Tibial nerve (tissue), 4 donors: ENCODE measurements around the gene TECPR1. TPM values are rescaled to one million over a fixed set of nuclear protein-coding genes. Genes with fewer than 3 reads are reported as not detected.

ENCODE experiments used
- DNase-seq, 2 donors: peaks; one replicate each; pipeline ENCODE4 v3.0.0-alpha.2; 2019; ENCODE audit warnings: low spot score in 2 of 2
- H3K27ac ChIP-seq, 4 donors: fragments of 200-600 bp; sonication (generic) in 3 of 4; one replicate each; pipeline ENCODE4 v1.5.1; 2017 to 2019; ENCODE audit warnings: mild to moderate bottlenecking in 1 of 4
- H3K27me3 ChIP-seq, 2 donors: fragments of 200-600 bp; sonication (generic) in 1 of 2; one replicate each; pipeline versions ENCODE4 v1.5.1 to v1.6.0; 2017 to 2019
- H3K36me3 ChIP-seq, 3 donors: fragments of 200-600 bp; sonication (generic); one replicate each; pipeline ENCODE4 v1.5.1; 2018 to 2019
- H3K4me1 ChIP-seq, 4 donors: fragments of 200-600 bp; sonication (generic) in 3 of 4; one replicate each; pipeline ENCODE4 v1.5.1; 2017 to 2019
- H3K4me3 ChIP-seq, 4 donors: fragments of 200-600 bp; sonication (generic) in 3 of 4; one replicate each; pipeline ENCODE4 v1.5.1; 2017 to 2019; ENCODE audit warnings: mild to moderate bottlenecking in 1 of 4, moderate library complexity in 1 of 4
- H3K9me3 ChIP-seq, 4 donors: fragments of 200-600 bp; sonication (generic) in 3 of 4; one replicate each; pipeline ENCODE4 v1.5.1; 2017 to 2019
- EP300 ChIP-seq, 2 donors: sonication (generic); formaldehyde crosslinking; IDR thresholded peaks; one replicate each; pipeline ENCODE4 v1.6.1; 2017; ENCODE audit warnings: antibody characterized with exemption in 2 of 2, mild to moderate bottlenecking in 1 of 2
- POLR2A ChIP-seq, 2 donors: fragments of 450-650 bp; IDR thresholded peaks; one replicate each; pipeline ENCODE4 v1.6.1; 2017; ENCODE audit warnings: antibody characterized with exemption in 2 of 2, mild to moderate bottlenecking in 2 of 2, moderate library complexity in 2 of 2
- WGBS, 2 donors: methylation state at CpG; one replicate each; pipeline ENCODE4 v1.1.5; 2018; 5-methylcytosine and 5-hydroxymethylcytosine counted together
- total RNA-seq, 4 donors: library from RNA; depleted of rRNA; stranded (reverse); fragments of >200 nt; gene quantifications; one replicate each; pipeline ENCODE4 v1.1.0, GENCODE V29; 2016
- TF ChIP-seq, protein P1 (sequence below), 5 experiments: fragments of 200-600 bp in 3 of 5; fragments of 450-650 bp in 2 of 5; sonication (generic) in 3 of 5; IDR thresholded peaks; one replicate each; pipeline ENCODE4 v1.5.1; 2016 to 2019; ENCODE audit warnings: antibody characterized with exemption in 5 of 5, mild to moderate bottlenecking in 3 of 5, moderate library complexity in 2 of 5

Gene TECPR1
- total RNA-seq, 4 donors from 2014 or later, result 30.8 to 72.6 (median 41.2) TPM

DNA sequence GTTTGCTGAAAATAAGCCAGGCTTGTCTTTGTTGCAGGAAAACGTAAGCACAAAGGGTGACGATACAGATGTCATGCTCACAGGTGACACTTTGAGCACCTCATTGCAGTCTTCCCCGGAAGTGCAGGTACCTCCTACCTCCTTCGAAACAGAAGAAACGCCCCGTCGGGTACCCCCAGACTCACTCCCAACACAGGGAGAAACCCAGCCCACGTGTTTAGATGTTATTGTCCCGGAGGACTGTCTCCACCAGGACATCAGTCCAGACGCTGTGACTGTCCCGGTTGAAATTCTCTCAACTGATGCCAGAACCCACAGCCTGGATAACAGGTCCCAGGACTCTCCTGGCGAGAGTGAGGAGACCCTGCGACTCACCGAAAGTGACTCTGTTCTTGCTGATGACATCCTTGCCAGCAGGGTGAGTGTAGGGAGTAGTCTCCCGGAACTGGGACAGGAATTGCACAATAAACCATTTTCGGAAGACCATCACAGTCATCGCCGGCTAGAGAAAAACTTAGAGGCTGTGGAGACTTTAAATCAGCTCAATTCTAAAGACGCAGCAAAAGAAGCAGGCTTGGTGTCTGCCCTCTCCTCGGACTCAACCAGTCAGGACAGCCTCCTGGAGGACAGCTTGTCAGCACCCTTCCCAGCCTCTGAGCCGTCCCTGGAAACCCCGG lies 59.1 kb downstream of the TECPR1 start:
- WGBS, 2 donors, result 86 to 89% methylated on average over 22 of the region's 22 CpGs
- H3K4me3 ChIP-seq, result no peak overlapping the region
- peaks cover 0 to 94% (median 0%) of the 10 kb centered on the region in 3 donors for H3K36me3 ChIP-seq

GRCh38 chr7:98191668-98192431 lies 60.2 kb downstream of the TECPR1 start:
- Histone ChIP-seq H3K27me3 (no peaks in the 10 kb centered on the region), H3K4me1 (no peaks in the 10 kb centered on the region), H3K4me3 (no peak overlapping the region), H3K36me3 (peaks cover 0 to 96% (median 0%) of the 10 kb centered on the region in 3 donors), H3K9me3 (no peaks in the 10 kb centered on the region), H3K27ac (no peak overlapping the region)
- DNase-seq, result no peak
- 92 to 97% methylated on average over 32 of the region's 32 CpGs for WGBS, 2 donors
- TF ChIP-seq EP300 (IDR thresholded peaks at IDR 0.05) (no peak), POLR2A (IDR thresholded peaks at IDR 0.05) (no peak)
- TF ChIP-seq, protein P1, sequence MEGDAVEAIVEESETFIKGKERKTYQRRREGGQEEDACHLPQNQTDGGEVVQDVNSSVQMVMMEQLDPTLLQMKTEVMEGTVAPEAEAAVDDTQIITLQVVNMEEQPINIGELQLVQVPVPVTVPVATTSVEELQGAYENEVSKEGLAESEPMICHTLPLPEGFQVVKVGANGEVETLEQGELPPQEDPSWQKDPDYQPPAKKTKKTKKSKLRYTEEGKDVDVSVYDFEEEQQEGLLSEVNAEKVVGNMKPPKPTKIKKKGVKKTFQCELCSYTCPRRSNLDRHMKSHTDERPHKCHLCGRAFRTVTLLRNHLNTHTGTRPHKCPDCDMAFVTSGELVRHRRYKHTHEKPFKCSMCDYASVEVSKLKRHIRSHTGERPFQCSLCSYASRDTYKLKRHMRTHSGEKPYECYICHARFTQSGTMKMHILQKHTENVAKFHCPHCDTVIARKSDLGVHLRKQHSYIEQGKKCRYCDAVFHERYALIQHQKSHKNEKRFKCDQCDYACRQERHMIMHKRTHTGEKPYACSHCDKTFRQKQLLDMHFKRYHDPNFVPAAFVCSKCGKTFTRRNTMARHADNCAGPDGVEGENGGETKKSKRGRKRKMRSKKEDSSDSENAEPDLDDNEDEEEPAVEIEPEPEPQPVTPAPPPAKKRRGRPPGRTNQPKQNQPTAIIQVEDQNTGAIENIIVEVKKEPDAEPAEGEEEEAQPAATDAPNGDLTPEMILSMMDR (IDR thresholded peaks at IDR 0.05), result no peak

More for the DNA sequence above, 59.1 kb downstream of the TECPR1 start:
- no peak for TF ChIP-seq POLR2A (IDR thresholded peaks at IDR 0.05)
- TF ChIP-seq, protein P1 (IDR thresholded peaks at IDR 0.05), result no peak
- TF ChIP-seq EP300 (IDR thresholded peaks at IDR 0.05), result no peak
- Histone ChIP-seq H3K4me1 (no peaks in the 10 kb centered on the region), H3K27me3 (no peaks in the 10 kb centered on the region), H3K27ac (no peak overlapping the region), H3K9me3 (no peaks in the 10 kb centered on the region)
- no peak for DNase-seq

GRCh38 chr7:98189559-98189958 lies 62.5 kb downstream of the TECPR1 start:
- Histone ChIP-seq H3K4me1 (no peaks in the 10 kb centered on the region), H3K4me3 (no peak overlapping the region), H3K9me3 (no peaks in the 10 kb centered on the region), H3K36me3 (peaks cover 0 to 79% (median 0%) of the 10 kb centered on the region in 3 donors), H3K27me3 (no peaks in the 10 kb centered on the region), H3K27ac (no peak overlapping the region)
- no peak for DNase-seq
- TF ChIP-seq EP300 (IDR thresholded peaks at IDR 0.05) (no peak), POLR2A (IDR thresholded peaks at IDR 0.05) (no peak)
- TF ChIP-seq, protein P1 (IDR thresholded peaks at IDR 0.05), result no peak
- 92 to 94% methylated on average over 11 of the region's 11 CpGs for WGBS, 2 donors

DNA sequence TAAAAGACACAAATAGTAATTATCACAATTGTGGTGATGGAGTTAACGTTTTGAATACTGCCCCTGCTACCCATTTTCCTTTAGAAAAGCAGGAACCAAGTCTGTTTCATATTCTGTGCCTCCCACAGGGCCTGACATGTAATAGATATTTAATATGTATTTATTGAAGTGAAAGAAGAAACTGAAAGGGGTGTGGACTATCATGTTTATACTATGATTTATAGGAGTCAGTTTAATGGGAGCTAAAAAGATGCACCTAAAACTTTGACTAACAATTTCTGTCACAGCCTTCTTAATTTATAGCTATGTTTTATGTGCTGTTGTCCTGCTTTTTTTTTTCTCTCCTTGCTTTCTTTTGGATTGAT lies 64.9 kb downstream of the TECPR1 start:
- no peak overlapping the region for H3K27ac ChIP-seq

More for the DNA sequence above, 64.9 kb downstream of the TECPR1 start:
- no peaks in the 10 kb centered on the region for H3K27me3 ChIP-seq
- no peak for DNase-seq
- TF ChIP-seq POLR2A (IDR thresholded peaks at IDR 0.05) (no peak), EP300 (IDR thresholded peaks at IDR 0.05) (no peak)
- TF ChIP-seq, protein P1 (IDR thresholded peaks at IDR 0.05), result no peak
- H3K9me3 ChIP-seq, result no peaks in the 10 kb centered on the region
- no peaks in the 10 kb centered on the region for H3K4me1 ChIP-seq
- WGBS, 2 donors, result 44 to 46% methylated on average over 1 of the region's 1 CpG
- H3K4me3 ChIP-seq, result no peak overlapping the region
- H3K36me3 ChIP-seq, result peaks cover 0 to 55% (median 0%) of the 10 kb centered on the region in 3 donors
